Caki2 (cell line): Measurements from ENCODE around the gene CPLX1. TPM values are rescaled to one million over a fixed set of nuclear protein-coding genes. Genes with fewer than 3 reads are reported as not detected.
"Not testable (repeated sequence)": the region's sequence is repeated elsewhere in the genome, so short reads cannot be mapped to it uniquely, and the experiment has no call there.

Experiments
- DNase-seq: peaks from one replicate; pipeline ENCODE4 v3.0.0-alpha.2; 2015; ENCODE audit warnings: low read depth
- in situ Hi-C: cut with HindIII; loops from 2 replicates; pipeline ENCODE4 v1.10.0; 2016; ENCODE audit warnings: low sequenced_read_pairs, low pct_unique_long_range_greater_than_20kb, mixed read lengths
- total RNA-seq: library from RNA; depleted of rRNA; stranded (reverse); fragments of >200 nt; shearing (Covaris generic); gene quantifications from 2 replicates; pipeline ENCODE4 v1.2.3, GENCODE V29; 2014; ENCODE audit warnings: low replicate concordance

The CPLX1 gene
- total RNA-seq, 1 experiment from 2014 or later: 1.5 TPM

- no peak for DNase-seq
- in situ Hi-C loops: no loop called here
Measured at GRCh38 chr4:788636-789297, 37.2 kb downstream of the CPLX1 start.

DNA sequence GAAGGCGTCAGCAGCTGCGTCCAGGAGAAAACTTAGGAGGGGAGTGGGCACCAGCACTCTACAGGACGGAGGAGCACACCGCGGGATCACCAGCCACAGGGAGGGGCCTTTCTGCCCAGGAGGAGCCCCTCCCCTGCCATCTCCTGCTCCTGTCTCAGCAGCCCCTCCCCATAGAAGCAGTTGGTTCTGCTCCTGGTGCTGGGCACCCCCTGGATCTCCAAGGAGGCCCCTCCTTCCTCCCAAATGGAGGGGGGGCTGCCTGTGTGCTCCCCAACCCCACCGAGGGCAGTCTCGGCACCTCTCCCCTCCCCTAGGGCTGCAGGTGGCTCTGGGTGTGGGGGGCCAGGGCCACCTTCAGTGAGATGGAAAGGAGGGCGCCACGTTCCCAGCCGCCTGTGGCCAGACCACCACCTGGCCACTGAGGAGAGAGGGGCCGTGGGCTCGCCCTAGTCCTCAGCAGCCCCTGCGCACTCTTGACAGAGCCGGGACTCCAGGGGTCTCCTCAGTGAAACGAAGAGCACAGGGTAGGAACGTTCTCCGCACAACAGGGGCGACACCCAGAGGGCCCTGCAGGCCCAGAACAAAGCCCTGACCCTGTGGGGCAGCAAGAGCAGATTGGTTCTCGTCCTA, 37.8 kb downstream of the CPLX1 start:
- in situ Hi-C loops: no loop called here
- DNase-seq: no peak

GRCh38 chr4:787561-787981, 38.4 kb downstream of the CPLX1 start:
- DNase-seq: no peak
- in situ Hi-C loops: no loop called here

DNA sequence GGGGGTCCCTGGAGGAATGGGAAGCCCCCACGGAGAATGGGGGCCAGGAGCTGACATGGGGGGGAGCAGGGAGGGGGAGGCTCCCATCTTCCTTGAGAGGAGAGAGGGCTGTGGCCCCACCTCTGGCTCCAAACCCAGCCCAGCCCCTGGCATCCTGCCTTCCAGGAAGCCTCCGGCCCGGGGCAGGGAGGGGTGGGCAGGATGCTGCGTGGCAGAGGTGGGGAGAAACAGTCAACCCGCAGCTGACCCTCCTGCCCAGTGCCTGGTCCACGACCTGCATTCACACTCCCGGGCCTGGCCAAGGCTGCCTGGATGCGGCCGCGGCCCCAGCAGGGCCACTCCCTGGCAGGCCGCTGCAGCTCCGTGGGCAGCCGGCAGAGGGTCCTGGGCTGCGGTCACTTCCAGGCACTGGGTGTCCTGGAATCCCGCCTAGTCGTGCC, 39.0 kb downstream of the CPLX1 start:
- no peak for DNase-seq
- in situ Hi-C loops: no loop called here

DNA sequence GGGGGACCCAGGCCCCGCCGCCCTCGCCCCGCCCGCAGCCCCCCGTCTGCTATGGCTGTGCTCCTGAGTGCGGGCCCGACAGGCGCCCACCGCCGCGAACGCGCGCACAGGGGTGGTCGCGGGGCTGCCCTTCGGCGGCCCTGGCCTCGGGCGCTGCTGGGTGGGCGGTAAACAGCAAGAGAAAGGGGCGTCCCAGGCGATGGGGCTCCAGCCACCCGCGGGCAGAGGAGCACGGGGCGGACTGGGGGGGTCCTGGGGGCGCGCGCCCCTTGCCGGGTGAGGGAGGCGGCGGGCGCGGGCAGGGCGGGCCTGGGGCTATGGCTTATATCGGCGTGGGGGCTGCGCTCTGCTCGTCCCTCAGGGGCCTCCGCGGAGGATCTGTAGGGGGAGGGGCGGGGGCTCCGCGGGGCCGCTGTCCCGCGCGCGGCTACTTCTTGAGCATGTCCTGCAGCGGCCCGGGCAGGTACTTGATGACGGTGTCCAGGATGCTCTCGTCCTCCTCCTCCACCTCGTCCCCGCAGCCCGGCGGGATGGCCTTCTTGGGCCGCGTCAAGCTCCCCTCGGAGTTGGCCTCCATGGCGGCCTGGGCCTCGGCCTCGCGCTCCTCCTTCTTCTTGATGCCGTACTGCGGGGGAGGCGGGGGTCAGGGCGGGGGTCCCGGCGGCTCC, 39.7 kb downstream of the CPLX1 start:
- DNase-seq: no peak
- in situ Hi-C loops: no loop called here

- DNase-seq: no peak
- in situ Hi-C loops: no loop called here
Measured at GRCh38 chr4:785332-786073, 40.4 kb downstream of the CPLX1 start.

- in situ Hi-C loops: no loop called here
- DNase-seq: no peak
Measured at GRCh38 chr4:784401-785331, 41.3 kb downstream of the CPLX1 start.

DNA sequence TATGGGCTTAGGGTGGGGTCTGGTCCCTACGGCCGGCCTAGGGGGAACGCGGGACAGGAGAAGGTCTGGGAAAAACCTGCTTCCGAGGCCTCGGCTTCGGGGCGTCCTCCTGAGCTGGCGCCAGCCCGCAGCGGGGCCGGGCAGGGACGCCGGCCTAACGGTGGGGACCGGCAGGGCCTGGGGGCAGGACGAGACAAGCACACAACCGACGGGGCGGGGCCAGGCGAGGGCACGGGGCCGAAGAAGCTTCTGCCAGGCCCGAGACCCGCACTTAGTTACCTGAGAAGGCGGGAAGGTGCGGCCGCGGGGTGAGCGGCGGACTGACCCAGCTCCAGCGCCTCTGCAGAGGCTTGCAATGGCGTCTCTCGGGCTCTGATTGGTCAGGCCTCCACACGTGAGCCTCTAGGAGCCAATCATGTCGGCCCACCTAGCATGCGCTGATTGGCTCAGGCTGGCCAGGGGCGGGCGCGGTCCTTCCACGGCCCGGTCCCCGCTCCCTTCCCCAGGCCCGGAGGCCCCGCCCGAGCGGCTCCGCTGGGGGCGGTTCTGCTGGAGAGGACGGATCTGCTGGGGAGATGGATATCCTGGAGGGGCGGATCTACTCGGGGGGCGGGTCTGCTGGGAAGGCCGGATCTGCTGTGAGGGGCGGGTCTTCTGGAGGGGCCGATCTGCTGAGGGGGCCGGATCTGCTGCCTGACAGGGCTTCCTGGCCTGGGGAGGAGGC, 44.3 kb downstream of the CPLX1 start:
- DNase-seq: peak; percentile 100
- in situ Hi-C loops: no loop called here

- no peak for DNase-seq
- in situ Hi-C loops: no loop called here
Measured at GRCh38 chr4:780716-781492, 45.0 kb downstream of the CPLX1 start.

DNA sequence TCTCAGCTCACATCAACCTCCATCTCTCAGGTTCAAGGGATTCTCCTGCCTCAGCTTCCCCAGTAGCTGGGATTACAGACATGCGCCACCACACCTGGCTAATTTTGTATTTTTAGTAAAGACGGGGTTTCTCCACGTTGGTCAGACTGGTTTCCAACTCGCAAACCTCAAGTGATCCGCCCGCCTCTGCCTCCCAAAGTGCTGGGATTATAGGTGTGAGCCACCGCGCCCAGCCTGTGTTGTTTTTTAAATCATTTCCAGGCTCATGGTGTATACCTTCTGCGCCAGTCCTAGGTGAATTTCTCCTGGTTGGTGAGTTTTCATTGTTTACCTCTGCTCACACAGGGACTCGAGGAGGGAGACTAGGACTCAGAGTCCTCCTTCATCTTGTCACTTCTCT, 45.7 kb downstream of the CPLX1 start:
- in situ Hi-C loops, DNase-seq: not testable (repeated sequence)

GRCh38 chr4:779555-779954, 46.4 kb downstream of the CPLX1 start:
- DNase-seq: no peak
- in situ Hi-C loops: no loop called here

DNA sequence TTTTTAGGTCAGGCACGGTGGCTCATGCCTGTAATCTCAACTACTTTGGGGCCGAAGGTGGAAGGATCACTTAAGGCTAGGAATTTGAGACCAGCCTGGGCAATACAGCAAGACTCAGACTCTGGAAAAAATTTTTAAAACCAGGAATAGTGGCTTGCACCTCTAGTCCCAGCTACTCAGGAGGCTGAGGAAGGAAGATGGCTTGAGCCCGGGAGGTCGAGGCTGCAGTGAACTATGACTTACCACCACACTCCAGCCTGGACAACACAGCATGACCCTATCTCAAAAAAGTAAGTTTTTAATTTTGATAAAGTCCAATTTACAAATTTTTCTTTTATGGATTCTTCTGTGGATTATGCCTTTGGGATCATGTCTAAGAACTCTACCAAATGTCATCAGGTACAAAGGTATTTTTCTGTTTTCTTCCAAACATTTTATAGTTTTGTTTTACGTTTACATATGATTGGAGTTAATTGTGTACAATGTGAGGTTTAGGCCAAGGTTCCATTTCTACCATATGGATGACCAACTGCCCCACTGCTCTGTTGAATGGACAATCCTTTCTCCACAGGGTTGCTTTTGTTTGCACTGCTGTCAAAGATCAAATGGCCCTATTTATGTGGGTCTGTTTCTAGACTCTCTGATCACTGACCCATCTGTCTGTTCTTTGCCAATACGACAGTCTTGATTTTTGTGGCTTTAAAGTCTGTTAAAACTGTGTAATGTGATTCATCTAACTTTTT, 48.2 kb downstream of the CPLX1 start:
- in situ Hi-C loops: no loop called here
- DNase-seq: no peak

- in situ Hi-C loops: no loop called here
- DNase-seq: no peak
Measured at GRCh38 chr4:776743-777441, 49.0 kb downstream of the CPLX1 start.

DNA sequence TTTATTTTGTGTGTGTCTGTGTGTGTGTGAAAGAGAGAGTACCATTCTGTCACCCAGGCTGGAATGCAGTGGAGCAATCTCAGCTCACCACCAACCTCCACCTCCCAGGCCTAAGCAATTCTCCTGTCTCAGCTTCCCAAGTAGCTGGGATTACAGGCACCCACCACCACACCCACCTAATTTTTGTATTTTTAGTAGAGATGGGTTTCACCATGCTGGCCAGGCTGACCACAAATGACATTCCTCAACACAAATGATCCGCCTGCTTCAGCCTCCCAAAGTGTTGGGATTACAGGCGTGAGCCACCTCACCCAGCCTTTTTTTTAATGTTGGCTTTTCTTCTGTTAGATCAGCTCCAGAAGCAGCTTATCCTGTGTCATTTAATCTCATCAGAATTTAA, 50.4 kb downstream of the CPLX1 start:
- in situ Hi-C loops, DNase-seq: not testable (repeated sequence)

GRCh38 chr4:774419-775092, 51.4 kb downstream of the CPLX1 start:
- in situ Hi-C loops: not testable (repeated sequence)

More at GRCh38 chr4:774419-775092, 51.4 kb downstream of the CPLX1 start:
- not testable (repeated sequence) for DNase-seq
